HG03354 (cell line): ENCODE measurements around the gene LYPD1.

Source experiments
- ATAC-seq: cut with Tn5 transposase; IDR thresholded peaks from one replicate; pipeline ENCODE4 v1.9.1; 2021; ENCODE audit warnings: mild to moderate bottlenecking; ENCODE audit not compliant: unreplicated experiment, poor library complexity, severe bottlenecking

Gene LYPD1

GRCh38 chr2:132638313-132639040 is 31.5 kb downstream of the LYPD1 start:
- no peak for ATAC-seq

GRCh38 chr2:132636346-132636745 is 33.7 kb downstream of the LYPD1 start:
- ATAC-seq: no peak

GRCh38 chr2:132633635-132634034 is 36.4 kb downstream of the LYPD1 start:
- ATAC-seq: no peak

- no peak for ATAC-seq
Measured at GRCh38 chr2:132632000-132632649, 37.9 kb downstream of the LYPD1 start.

GRCh38 chr2:132627536-132627935 is 42.5 kb downstream of the LYPD1 start:
- ATAC-seq: no peak

GRCh38 chr2:132623096-132623839 is 46.7 kb downstream of the LYPD1 start:
- ATAC-seq: no peak

- ATAC-seq: no peak
Measured at GRCh38 chr2:132621131-132621875, 48.7 kb downstream of the LYPD1 start.

GRCh38 chr2:132620115-132620514 is 49.9 kb downstream of the LYPD1 start:
- ATAC-seq: no peak

- no peak for ATAC-seq
Measured at GRCh38 chr2:132618734-132619133, 51.3 kb downstream of the LYPD1 start.

GRCh38 chr2:132617989-132618388 is 52.0 kb downstream of the LYPD1 start:
- no peak for ATAC-seq

GRCh38 chr2:132615329-132616085 is 54.5 kb downstream of the LYPD1 start:
- no peak for ATAC-seq

- ATAC-seq: no peak
Measured at GRCh38 chr2:132611719-132612118, 58.3 kb downstream of the LYPD1 start.

- ATAC-seq: no peak
Measured at GRCh38 chr2:132609101-132609890, 60.7 kb downstream of the LYPD1 start.

- no peak for ATAC-seq
Measured at GRCh38 chr2:132608311-132608710, 61.7 kb downstream of the LYPD1 start.

- ATAC-seq: no peak
Measured at GRCh38 chr2:132607426-132608090, 62.4 kb downstream of the LYPD1 start.

GRCh38 chr2:132606649-132607048 is 63.4 kb downstream of the LYPD1 start:
- no peak for ATAC-seq

- no peak for ATAC-seq
Measured at GRCh38 chr2:132605236-132606180, 64.5 kb downstream of the LYPD1 start.
